Measurements from ENCODE around the gene ZNF790. TPM values are rescaled to one million over a fixed set of nuclear protein-coding genes. Genes with fewer than 3 reads are reported as not detected.

The ZNF790 gene
- total RNA-seq, 1 experiment from 2014 or later = 6.8 TPM

- no peak for TF ChIP-seq TP53 (CRISPR knock-in tag; IDR thresholded peaks at IDR 0.05)
- TF ChIP-seq FOXJ3 (CRISPR knock-in tag; IDR thresholded peaks at IDR 0.05; ENCODE audit: borderline replicate concordance) = no peak
- TF ChIP-seq FOXP1 (CRISPR knock-in tag; IDR thresholded peaks at IDR 0.05; ENCODE audit: borderline replicate concordance) = peak; percentile 46; the same call in 1 of the 2 replicates
- no peak for TF ChIP-seq ZNF138 (CRISPR knock-in tag; conservative IDR thresholded peaks at IDR 0.05)
- TF ChIP-seq OVOL2 (CRISPR knock-in tag; IDR thresholded peaks at IDR 0.05; ENCODE audit: borderline replicate concordance) = no peak
- TF ChIP-seq KAT7 (CRISPR knock-in tag; IDR thresholded peaks at IDR 0.05; ENCODE audit: borderline replicate concordance) = no peak
- TF ChIP-seq NFATC4 (CRISPR knock-in tag; IDR thresholded peaks at IDR 0.05) = 0 out of 2 replicates have a peak, but pooled peaks have one; percentile 29
- no peak for TF ChIP-seq CTCF (IDR thresholded peaks at IDR 0.05)
- TF ChIP-seq JAZF1 (CRISPR knock-in tag; IDR thresholded peaks at IDR 0.05) = no peak
- 0 out of 2 replicates have a peak, but pooled peaks have one; percentile 37 for TF ChIP-seq E2F4 (CRISPR knock-in tag; IDR thresholded peaks at IDR 0.05; ENCODE audit: borderline replicate concordance, low read depth)
- TF ChIP-seq ETV6 (CRISPR knock-in tag; IDR thresholded peaks at IDR 0.05) = 0 out of 2 replicates have a peak, but pooled peaks have one; percentile 51
- no peak for TF ChIP-seq ZNF532 (CRISPR knock-in tag; IDR thresholded peaks at IDR 0.05; ENCODE audit: borderline replicate concordance)
- no peak for TF ChIP-seq ZBTB43 (CRISPR knock-in tag; IDR thresholded peaks at IDR 0.05)
- 0 out of 2 replicates have a peak, but pooled peaks have one; percentile 11 for TF ChIP-seq FOXK1 (CRISPR knock-in tag; IDR thresholded peaks at IDR 0.05)
- TF ChIP-seq USF1 (CRISPR knock-in tag; IDR thresholded peaks at IDR 0.05) = no peak; the same call in 1 of the 2 replicates
- TF ChIP-seq IRF1 (CRISPR knock-in tag; IDR thresholded peaks at IDR 0.05) = no peak
- TF ChIP-seq MYBL2 (CRISPR knock-in tag; IDR thresholded peaks at IDR 0.05) = peak; percentile 74
- no peak for TF ChIP-seq TCF7 (CRISPR knock-in tag; IDR thresholded peaks at IDR 0.05; ENCODE audit: low read depth)
- no peak for TF ChIP-seq ZNF423 (CRISPR knock-in tag; IDR thresholded peaks at IDR 0.05)
- TF ChIP-seq GABPB1 (CRISPR knock-in tag; IDR thresholded peaks at IDR 0.05) = peak; percentile 41
- TF ChIP-seq MXD4 (CRISPR knock-in tag; IDR thresholded peaks at IDR 0.05; ENCODE audit: borderline replicate concordance) = no peak
- TF ChIP-seq ZNF219 (CRISPR knock-in tag; IDR thresholded peaks at IDR 0.05; ENCODE audit: borderline replicate concordance) = no peak
- TF ChIP-seq ZNF425 (CRISPR knock-in tag; conservative IDR thresholded peaks at IDR 0.05) = no peak
- peak; percentile 85 for TF ChIP-seq MAX (CRISPR knock-in tag; IDR thresholded peaks at IDR 0.05)
These were observed 65.6 kb downstream of the ZNF790 start, which contains the start of gene ZNF850 (continued) for GRCh38 chr19:36772311-36773222.

Data from WTC11 (cell line).